Measurements from ENCODE around the gene UCK2. TPM values are rescaled to one million over a fixed set of nuclear protein-coding genes. Genes with fewer than 3 reads are reported as not detected.

UCK2 gene
- total RNA-seq, 1 experiment from 2014 or later, result 67.2 TPM

- no peak for TF ChIP-seq CTCF (IDR thresholded peaks at IDR 0.05; ENCODE audit: insufficient read depth in 1 of 2, low read depth in 1 of 2, low read length in 1 of 2, severe bottlenecking in 1 of 2, unreplicated experiment in 1 of 2)
- BruUV-seq (replicated peaks), result no TSS peak
- no peak overlapping the region for H3K4me3 ChIP-seq (ENCODE audit: low read depth, low read length)
- H3K4me1 Mint-ChIP-seq (ENCODE audit: low read depth, unreplicated experiment), result peaks cover 7% of the 10 kb centered on the region
- H3K27me3 Mint-ChIP-seq (ENCODE audit: insufficient read depth, unreplicated experiment), result no peaks in the 10 kb centered on the region
- no peaks in the 10 kb centered on the region for H3K9me3 Mint-ChIP-seq (ENCODE audit: unreplicated experiment)
- H3K36me3 ChIP-seq (ENCODE audit: control insufficient read depth, insufficient read depth, low read length), result peaks cover 1% of the 10 kb centered on the region; the same call in 1 of the 2 replicates
- no peaks in the 10 kb centered on the region for H3K27me3 ChIP-seq (replicated peaks; ENCODE audit: control insufficient read depth, insufficient read depth, low read length)
- intact Hi-C loops (cut with micrococcal nuclease; ENCODE audit: unreplicated experiment), result loop anchor here (10.0 kb wide), 1 partner anchor 511 kb away; no protein-coding TSS in a partner anchor
- no peaks in the 10 kb centered on the region for H3K9me3 ChIP-seq
- H3K4me1 ChIP-seq, result peaks cover 8% of the 10 kb centered on the region; the same call in 1 of the 2 replicates
- H3K27ac Mint-ChIP-seq (ENCODE audit: unreplicated experiment), result no peak overlapping the region
- POLR2A ChIA-PET, result no interaction called here
- no peak for DNase-seq
- CTCF ChIA-PET, result interaction anchor here (0.9 kb wide), 1 partner anchor 9 kb away, joined by 3 read pairs; no protein-coding TSS in a partner anchor
- no peak overlapping the region for H3K4me3 Mint-ChIP-seq (ENCODE audit: unreplicated experiment)
- peaks cover 9% of the 10 kb centered on the region for H3K36me3 Mint-ChIP-seq (ENCODE audit: insufficient read depth, unreplicated experiment)
Observed at GRCh38 chr1:165915932-165916348, 88.5 kb downstream of the UCK2 start.

GRCh38 chr1:165917166-165917565 is 89.8 kb downstream of the UCK2 start:
- no peaks in the 10 kb centered on the region for H3K9me3 ChIP-seq
- BruUV-seq (replicated peaks), result no TSS peak
- POLR2A ChIA-PET, result no interaction called here
- H3K4me1 ChIP-seq, result no peaks in the 10 kb centered on the region
- Mint-ChIP-seq H3K36me3 (ENCODE audit: insufficient read depth, unreplicated experiment) (peaks cover 9% of the 10 kb centered on the region), H3K9me3 (ENCODE audit: unreplicated experiment) (no peaks in the 10 kb centered on the region), H3K4me1 (ENCODE audit: low read depth, unreplicated experiment) (no peaks in the 10 kb centered on the region), H3K27me3 (ENCODE audit: insufficient read depth, unreplicated experiment) (no peaks in the 10 kb centered on the region), H3K27ac (ENCODE audit: unreplicated experiment) (no peak overlapping the region), H3K4me3 (ENCODE audit: unreplicated experiment) (no peak overlapping the region)
- no peak overlapping the region for H3K4me3 ChIP-seq (ENCODE audit: low read depth, low read length)
- intact Hi-C loops (cut with micrococcal nuclease; ENCODE audit: unreplicated experiment), result loop anchor here (10.0 kb wide), 1 partner anchor 512 kb away; no protein-coding TSS in a partner anchor
- H3K36me3 ChIP-seq (ENCODE audit: control insufficient read depth, insufficient read depth, low read length), result no peaks in the 10 kb centered on the region; the same call in 1 of the 2 replicates
- no peak for DNase-seq
- no peaks in the 10 kb centered on the region for H3K27me3 ChIP-seq (replicated peaks; ENCODE audit: control insufficient read depth, insufficient read depth, low read length)
- CTCF ChIA-PET, result no interaction called here
- no peak for TF ChIP-seq CTCF (IDR thresholded peaks at IDR 0.05; ENCODE audit: insufficient read depth in 1 of 2, low read depth in 1 of 2, low read length in 1 of 2, severe bottlenecking in 1 of 2, unreplicated experiment in 1 of 2)

- Mint-ChIP-seq H3K4me1 (ENCODE audit: low read depth, unreplicated experiment) (no peaks in the 10 kb centered on the region), H3K4me3 (ENCODE audit: unreplicated experiment) (no peak overlapping the region), H3K27me3 (ENCODE audit: insufficient read depth, unreplicated experiment) (no peaks in the 10 kb centered on the region), H3K36me3 (ENCODE audit: insufficient read depth, unreplicated experiment) (no peaks in the 10 kb centered on the region), H3K27ac (ENCODE audit: unreplicated experiment) (no peak overlapping the region), H3K9me3 (ENCODE audit: unreplicated experiment) (no peaks in the 10 kb centered on the region)
- no peak overlapping the region for H3K4me3 ChIP-seq (ENCODE audit: low read depth, low read length)
- no TSS peak for BruUV-seq (replicated peaks)
- no peak for TF ChIP-seq CTCF (IDR thresholded peaks at IDR 0.05; ENCODE audit: insufficient read depth in 1 of 2, low read depth in 1 of 2, low read length in 1 of 2, severe bottlenecking in 1 of 2, unreplicated experiment in 1 of 2)
- DNase-seq, result no peak
- no peaks in the 10 kb centered on the region for H3K4me1 ChIP-seq
- H3K9me3 ChIP-seq, result no peaks in the 10 kb centered on the region
- ChIA-PET CTCF (interaction anchor here (0.6 to 1.5 kb wide), 12 partner anchors 8 to 986 kb away, joined by 3 to 20 read pairs (median 3); partner anchors contain the start of gene ALDH9A1), POLR2A (no interaction called here)
- no peaks in the 10 kb centered on the region for H3K36me3 ChIP-seq (ENCODE audit: control insufficient read depth, insufficient read depth, low read length)
- no peaks in the 10 kb centered on the region for H3K27me3 ChIP-seq (replicated peaks; ENCODE audit: control insufficient read depth, insufficient read depth, low read length)
- intact Hi-C loops (cut with micrococcal nuclease; ENCODE audit: unreplicated experiment), result loop anchor here (1.0 to 5.0 kb wide), 4 partner anchors 243 to 555 kb away; partner anchors contain the start of gene FAM78B
Observed at GRCh38 chr1:165924117-165924516, 96.7 kb downstream of the UCK2 start.
